ENCODE data around the gene PXDN. TPM values are rescaled to one million over a fixed set of nuclear protein-coding genes. Genes with fewer than 3 reads are reported as not detected.

The PXDN gene
- total and polyA plus RNA-seq, 2 donors (not counting 1 experiment from before 2014, with no cell fraction given): 0.21 to 1.4 TPM

DNA sequence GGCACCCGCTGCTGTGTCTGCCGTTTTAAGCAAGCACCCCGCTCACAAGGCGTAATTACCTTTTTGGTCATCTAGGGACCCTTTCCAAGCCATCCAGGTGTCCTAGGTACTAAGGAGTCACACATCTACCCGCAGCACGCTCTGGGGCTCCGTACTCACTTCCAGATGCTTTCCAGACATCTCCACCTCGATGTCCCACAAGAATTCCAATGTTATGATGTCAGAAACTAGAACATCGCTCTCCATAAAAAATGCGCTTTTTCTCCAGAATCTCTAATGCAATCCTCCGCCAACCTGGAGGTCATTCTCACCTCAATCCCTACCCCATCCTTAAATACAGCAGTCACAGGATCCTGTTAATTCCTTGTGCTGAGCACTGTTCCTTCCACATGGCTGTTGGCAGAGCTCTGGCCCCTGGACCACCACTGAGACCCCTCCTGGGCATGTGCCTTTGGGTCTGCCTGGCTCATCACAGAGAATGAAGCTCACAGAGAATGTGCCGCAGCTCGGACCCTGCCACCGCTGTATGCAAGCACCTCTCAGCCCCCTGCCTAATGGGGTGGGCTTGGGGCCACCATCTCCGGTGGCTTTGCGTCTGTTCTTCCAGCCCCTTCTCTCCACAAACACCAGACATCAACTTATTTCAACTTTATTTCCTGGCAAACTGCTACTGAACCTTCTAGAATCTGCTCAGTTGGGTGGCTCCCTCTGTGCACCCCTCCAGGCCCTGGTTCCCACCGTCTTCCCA is 4.6 kb upstream of the PXDN start:
- H3K36me3 ChIP-seq (replicated peaks in 1 of 2; ENCODE audit: control extremely low read depth in 1 of 2, control insufficient read depth in 1 of 2, extremely low read depth in 1 of 2, insufficient read depth in 2 of 2, low read length in 1 of 2): no peaks in the 10 kb centered on the region
- H3K9ac ChIP-seq (ENCODE audit: low read length): no peak overlapping the region
- H3K27me3 ChIP-seq (replicated peaks in 1 of 4; ENCODE audit: control extremely low read depth in 1 of 4, control insufficient read depth in 3 of 4, insufficient read depth in 4 of 4, low read length in 3 of 4): peaks cover 0 to 48% (median 4%) of the 10 kb centered on the region in 4 experiments
- no peak overlapping the region for H3K4me3 ChIP-seq (ENCODE audit: control extremely low read depth in 1 of 5, extremely low read depth in 1 of 5, insufficient read depth in 1 of 5, low read depth in 2 of 5, low read length in 4 of 5)
- no peak overlapping the region for H3K27ac ChIP-seq (ENCODE audit: low read length in 2 of 2)
- H3K79me2 ChIP-seq (ENCODE audit: control insufficient read depth, insufficient read depth, low read length): no peaks in the 10 kb centered on the region
- no peak overlapping the region for H3K4me3 Mint-ChIP-seq
- POLR2A ChIA-PET: no interaction called here
- CTCF ChIA-PET: no interaction called here
- peaks cover 43% of the 10 kb centered on the region for H3K27me3 Mint-ChIP-seq
- peaks cover 6 to 9% of the 10 kb centered on the region in 2 donors for H3K4me1 ChIP-seq (ENCODE audit: control insufficient read depth in 2 of 2, insufficient read depth in 2 of 2, low read length in 2 of 2)
- H3K27ac Mint-ChIP-seq: no peak overlapping the region
- no peak for DNase-seq
- no peaks in the 10 kb centered on the region for H4K20me1 ChIP-seq (ENCODE audit: control insufficient read depth, insufficient read depth, low read length, poor library complexity, severe bottlenecking)
- H3K4me1 Mint-ChIP-seq: peaks cover 7% of the 10 kb centered on the region
- no peak overlapping the region for H3K4me2 ChIP-seq (replicated peaks; ENCODE audit: low read depth, low read length, poor library complexity, severe bottlenecking)
- TF ChIP-seq EZH2 (IDR thresholded peaks at IDR 0.05; ENCODE audit: borderline replicate concordance, insufficient read depth, low read depth, low read length, poor library complexity, severe bottlenecking): no peak
- TF ChIP-seq, protein P1, sequence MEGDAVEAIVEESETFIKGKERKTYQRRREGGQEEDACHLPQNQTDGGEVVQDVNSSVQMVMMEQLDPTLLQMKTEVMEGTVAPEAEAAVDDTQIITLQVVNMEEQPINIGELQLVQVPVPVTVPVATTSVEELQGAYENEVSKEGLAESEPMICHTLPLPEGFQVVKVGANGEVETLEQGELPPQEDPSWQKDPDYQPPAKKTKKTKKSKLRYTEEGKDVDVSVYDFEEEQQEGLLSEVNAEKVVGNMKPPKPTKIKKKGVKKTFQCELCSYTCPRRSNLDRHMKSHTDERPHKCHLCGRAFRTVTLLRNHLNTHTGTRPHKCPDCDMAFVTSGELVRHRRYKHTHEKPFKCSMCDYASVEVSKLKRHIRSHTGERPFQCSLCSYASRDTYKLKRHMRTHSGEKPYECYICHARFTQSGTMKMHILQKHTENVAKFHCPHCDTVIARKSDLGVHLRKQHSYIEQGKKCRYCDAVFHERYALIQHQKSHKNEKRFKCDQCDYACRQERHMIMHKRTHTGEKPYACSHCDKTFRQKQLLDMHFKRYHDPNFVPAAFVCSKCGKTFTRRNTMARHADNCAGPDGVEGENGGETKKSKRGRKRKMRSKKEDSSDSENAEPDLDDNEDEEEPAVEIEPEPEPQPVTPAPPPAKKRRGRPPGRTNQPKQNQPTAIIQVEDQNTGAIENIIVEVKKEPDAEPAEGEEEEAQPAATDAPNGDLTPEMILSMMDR (IDR thresholded peaks at IDR 0.05): no peak
- intact Hi-C loops (cut with micrococcal nuclease): no loop called here
- 83% methylated on average over 17 of the region's 17 CpGs for WGBS (ENCODE audit: insufficient coverage)
- ATAC-seq (ENCODE audit: low read depth): no peak
- H3K9me3 ChIP-seq (ENCODE audit: control extremely low read depth in 1 of 3, control insufficient read depth in 2 of 3, insufficient read depth in 1 of 3, low read length in 2 of 3): peaks cover 0 to 17% (median 0%) of the 10 kb centered on the region in 3 donors
- H3K9me3 Mint-ChIP-seq (ENCODE audit: insufficient read depth): no peaks in the 10 kb centered on the region
- H2AFZ ChIP-seq (ENCODE audit: insufficient read depth, low read depth, low read length, poor library complexity, severe bottlenecking): no peak overlapping the region

DNA sequence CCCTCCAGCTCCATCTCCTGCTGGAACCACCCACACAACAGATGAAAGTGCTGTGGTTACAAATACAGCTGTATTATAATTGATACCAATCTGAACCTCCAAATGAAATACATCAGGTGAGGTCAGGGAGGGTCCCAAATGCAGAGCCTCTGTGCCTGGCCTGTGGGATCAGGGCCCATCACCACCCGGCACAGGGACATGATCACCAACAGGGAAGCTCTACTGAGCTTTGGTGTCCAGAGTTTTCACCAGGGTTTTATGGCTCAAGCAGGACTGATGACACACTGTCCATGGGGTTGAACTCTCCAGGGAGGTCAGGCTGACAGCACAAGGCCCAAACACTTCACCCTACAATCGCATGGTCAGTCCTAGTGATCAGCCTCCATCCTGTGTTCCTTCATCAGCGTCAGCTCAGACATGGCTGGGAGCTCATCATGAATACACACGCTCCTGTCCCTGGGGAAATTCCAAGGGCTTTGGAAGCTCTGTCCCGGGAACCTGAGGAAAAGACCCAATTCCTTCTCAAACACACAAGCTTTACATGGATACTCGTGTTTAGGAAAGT is 3.9 kb upstream of the PXDN start:
- Histone ChIP-seq H3K27ac (ENCODE audit: low read length in 2 of 2) (no peak overlapping the region), H3K9me3 (ENCODE audit: control extremely low read depth in 1 of 3, control insufficient read depth in 2 of 3, insufficient read depth in 1 of 3, low read length in 2 of 3) (peaks cover 0 to 15% (median 0%) of the 10 kb centered on the region in 3 donors), H3K4me3 (ENCODE audit: control extremely low read depth in 1 of 5, extremely low read depth in 1 of 5, insufficient read depth in 1 of 5, low read depth in 2 of 5, low read length in 4 of 5) (no peak overlapping the region), H3K27me3 (replicated peaks in 1 of 4; ENCODE audit: control extremely low read depth in 1 of 4, control insufficient read depth in 3 of 4, insufficient read depth in 4 of 4, low read length in 3 of 4) (peaks cover 0 to 49% (median 4%) of the 10 kb centered on the region in 4 experiments), H3K36me3 (replicated peaks in 1 of 2; ENCODE audit: control extremely low read depth in 1 of 2, control insufficient read depth in 1 of 2, extremely low read depth in 1 of 2, insufficient read depth in 2 of 2, low read length in 1 of 2) (no peaks in the 10 kb centered on the region), H4K20me1 (ENCODE audit: control insufficient read depth, insufficient read depth, low read length, poor library complexity, severe bottlenecking) (no peaks in the 10 kb centered on the region), H3K9ac (ENCODE audit: low read length) (no peak overlapping the region), H2AFZ (ENCODE audit: insufficient read depth, low read depth, low read length, poor library complexity, severe bottlenecking) (no peak overlapping the region), H3K4me1 (ENCODE audit: control insufficient read depth in 2 of 2, insufficient read depth in 2 of 2, low read length in 2 of 2) (peaks cover 6 to 9% of the 10 kb centered on the region in 2 donors), H3K79me2 (ENCODE audit: control insufficient read depth, insufficient read depth, low read length) (no peaks in the 10 kb centered on the region), H3K4me2 (replicated peaks; ENCODE audit: low read depth, low read length, poor library complexity, severe bottlenecking) (no peak overlapping the region)
- TF ChIP-seq, protein P1 (IDR thresholded peaks at IDR 0.05): no peak
- TF ChIP-seq EZH2 (IDR thresholded peaks at IDR 0.05; ENCODE audit: borderline replicate concordance, insufficient read depth, low read depth, low read length, poor library complexity, severe bottlenecking): no peak
- Mint-ChIP-seq H3K4me3 (no peak overlapping the region), H3K27ac (no peak overlapping the region), H3K4me1 (peaks cover 7% of the 10 kb centered on the region), H3K27me3 (peaks cover 43% of the 10 kb centered on the region), H3K9me3 (ENCODE audit: insufficient read depth) (no peaks in the 10 kb centered on the region)
- ChIA-PET CTCF (no interaction called here), POLR2A (no interaction called here)
- ATAC-seq (ENCODE audit: low read depth) (no peak), DNase-seq (no peak)
- intact Hi-C loops (cut with micrococcal nuclease): no loop called here
- WGBS (ENCODE audit: insufficient coverage): 88% methylated on average over 6 of the region's 6 CpGs
